CD4-positive, alpha-beta T cell treated with Interleukin-6 for 4 hours (primary cell): ENCODE measurements around the gene SLC10A3.

Experiments used
- DNase-seq: peaks from one replicate; pipeline ENCODE4 v3.0.0-alpha.2; 2020; ENCODE audit warnings: mixed read lengths

The SLC10A3 gene, protein sequence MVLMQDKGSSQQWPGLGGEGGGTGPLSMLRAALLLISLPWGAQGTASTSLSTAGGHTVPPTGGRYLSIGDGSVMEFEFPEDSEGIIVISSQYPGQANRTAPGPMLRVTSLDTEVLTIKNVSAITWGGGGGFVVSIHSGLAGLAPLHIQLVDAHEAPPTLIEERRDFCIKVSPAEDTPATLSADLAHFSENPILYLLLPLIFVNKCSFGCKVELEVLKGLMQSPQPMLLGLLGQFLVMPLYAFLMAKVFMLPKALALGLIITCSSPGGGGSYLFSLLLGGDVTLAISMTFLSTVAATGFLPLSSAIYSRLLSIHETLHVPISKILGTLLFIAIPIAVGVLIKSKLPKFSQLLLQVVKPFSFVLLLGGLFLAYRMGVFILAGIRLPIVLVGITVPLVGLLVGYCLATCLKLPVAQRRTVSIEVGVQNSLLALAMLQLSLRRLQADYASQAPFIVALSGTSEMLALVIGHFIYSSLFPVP

DNA sequence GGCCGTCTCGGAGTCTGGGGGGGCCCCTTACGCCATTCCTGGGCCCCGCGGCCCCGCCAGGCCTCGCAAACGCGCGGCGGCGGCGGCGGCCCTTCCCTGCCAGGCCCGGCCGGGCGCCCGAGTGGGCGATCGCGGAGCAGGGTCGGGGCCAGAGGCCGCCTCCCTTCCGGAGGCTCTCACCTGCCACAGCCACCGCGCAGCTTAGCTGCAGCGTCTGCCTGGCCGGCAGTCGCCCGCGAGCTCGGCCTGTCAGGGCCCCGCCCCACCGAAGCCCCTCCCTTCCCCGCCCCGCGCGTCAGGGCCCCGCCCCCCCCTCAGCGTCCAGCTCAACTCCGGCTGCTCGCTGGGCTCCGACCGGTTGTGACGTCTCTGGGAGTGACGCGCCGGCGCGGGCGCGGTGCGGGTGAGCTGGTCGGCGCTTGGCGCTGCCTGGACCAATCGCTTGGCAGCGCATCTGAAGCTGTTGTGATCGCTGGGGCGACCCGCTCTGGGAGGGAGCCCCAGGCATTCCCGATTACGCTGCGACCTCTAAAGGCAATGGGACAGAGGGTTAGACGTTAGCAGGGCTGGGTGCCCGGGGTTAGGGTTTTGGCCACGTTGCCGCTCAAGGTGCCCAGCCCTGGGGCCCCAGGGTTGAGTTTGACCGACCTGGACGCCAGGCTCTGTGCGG lies at the start of gene SLC10A3:
TSS of gene SLC10A3 (minus strand) at position 216 of the 670 bp plus-strand sequence. CDS start 1,689 bp downstream, outside the sequence.
- peak; percentile 91 for DNase-seq

DNA sequence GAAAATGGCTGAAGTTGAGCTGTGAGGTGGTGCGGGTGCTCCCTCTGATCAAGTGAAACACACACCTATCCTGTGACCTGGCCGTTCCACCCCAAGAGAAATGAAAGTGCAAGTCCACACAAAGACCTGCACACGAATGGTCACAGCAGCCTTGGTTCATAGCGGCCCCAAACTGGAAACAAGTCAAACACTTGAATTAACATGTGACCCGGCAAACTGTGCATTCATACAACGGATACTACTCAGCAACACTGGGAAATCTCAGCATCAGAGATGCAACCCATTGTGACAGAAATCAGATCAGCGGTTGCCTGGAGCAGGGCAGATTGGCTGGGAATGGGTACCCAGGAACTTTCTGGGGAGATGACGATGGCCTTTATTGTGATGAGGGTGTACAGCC lies 48.6 kb upstream of the SLC10A3 start:
- no peak for DNase-seq

DNA sequence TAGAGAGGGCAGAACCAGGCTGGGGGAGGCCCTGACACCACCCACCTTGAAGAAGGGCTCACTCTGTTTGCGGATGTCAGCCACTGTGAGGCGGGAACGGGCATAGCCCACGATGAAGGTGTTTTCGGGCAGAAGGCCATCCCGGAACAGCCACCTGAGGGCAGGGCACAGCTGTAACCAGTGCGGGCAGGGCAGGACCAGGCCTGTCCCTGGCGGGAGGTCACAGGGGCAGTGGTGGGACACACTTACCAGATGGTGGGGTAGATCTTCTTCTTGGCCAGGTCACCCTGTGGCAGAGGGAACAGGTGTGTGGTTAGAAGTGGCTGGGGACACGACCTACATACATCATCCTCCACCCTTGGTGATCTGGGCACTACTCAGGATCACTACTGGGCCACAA lies 45.5 kb upstream of the SLC10A3 start:
- no peak for DNase-seq

DNA sequence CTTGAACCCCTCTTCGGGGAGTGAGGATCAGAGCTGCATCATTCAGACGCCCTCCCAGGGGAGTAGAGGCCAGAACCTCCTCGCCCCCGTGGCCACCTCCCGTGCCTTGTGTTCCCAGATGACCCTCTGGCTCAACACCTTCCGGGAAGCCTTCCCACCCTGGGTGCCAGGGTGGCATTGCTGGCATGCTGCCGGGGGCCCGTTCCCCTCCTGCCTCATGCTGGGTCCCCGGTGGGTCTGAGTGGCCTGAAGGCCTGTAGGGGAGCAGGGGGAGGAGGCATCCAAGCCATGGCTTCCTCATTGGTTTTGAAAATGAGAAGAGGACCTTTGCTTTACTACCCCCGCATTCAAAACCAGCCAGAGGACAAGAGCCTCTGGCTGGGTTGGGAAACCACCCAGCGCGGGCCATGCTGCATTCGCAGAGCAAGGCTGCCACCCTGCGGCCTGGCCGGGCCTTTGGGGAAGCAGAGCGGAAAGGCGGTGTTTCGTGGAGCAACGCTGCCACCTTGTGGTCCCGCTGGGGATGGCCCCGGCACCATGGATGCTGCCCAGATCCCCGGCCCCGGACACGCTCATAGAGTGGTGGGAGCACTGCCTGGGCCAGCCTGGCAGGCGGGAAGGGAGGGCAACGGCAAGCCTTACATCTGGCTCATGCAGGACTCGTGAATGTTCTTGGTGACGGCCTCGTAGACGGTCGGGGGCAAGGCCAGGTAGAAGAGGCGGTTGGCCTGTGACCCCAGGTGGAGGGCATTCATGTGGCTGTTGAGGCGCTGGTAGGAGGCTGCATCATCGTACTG lies 44.3 kb upstream of the SLC10A3 start:
- peak; percentile 92 for DNase-seq

DNA sequence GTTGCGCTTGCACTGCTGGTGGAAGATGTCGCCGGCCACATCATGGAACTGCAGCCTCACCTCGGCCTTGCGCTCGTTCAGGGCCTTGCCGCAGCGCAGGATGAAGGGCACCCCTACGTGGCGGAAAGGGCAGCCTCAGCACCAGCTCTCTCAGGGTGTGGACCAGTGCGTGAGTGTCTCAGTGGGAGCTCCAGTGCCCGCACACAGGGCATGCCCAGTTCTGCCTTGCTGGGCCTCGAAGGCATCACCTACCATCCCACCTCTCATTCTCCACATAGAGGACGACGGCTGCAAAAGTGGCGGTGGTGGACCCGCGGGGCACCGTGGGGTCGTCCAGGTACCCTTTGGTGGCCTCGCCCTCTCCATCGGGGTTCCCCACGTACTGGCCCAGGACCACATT lies 42.3 kb upstream of the SLC10A3 start:
- no peak for DNase-seq

GRCh38 chrX:154531626-154532025 lies 41.2 kb upstream of the SLC10A3 start:
- no peak for DNase-seq

- no peak for DNase-seq
Measured at GRCh38 chrX:154530286-154530685, 39.9 kb upstream of the SLC10A3 start.

- DNase-seq = no peak
Measured at GRCh38 chrX:154529206-154529612, 38.8 kb upstream of the SLC10A3 start.

DNA sequence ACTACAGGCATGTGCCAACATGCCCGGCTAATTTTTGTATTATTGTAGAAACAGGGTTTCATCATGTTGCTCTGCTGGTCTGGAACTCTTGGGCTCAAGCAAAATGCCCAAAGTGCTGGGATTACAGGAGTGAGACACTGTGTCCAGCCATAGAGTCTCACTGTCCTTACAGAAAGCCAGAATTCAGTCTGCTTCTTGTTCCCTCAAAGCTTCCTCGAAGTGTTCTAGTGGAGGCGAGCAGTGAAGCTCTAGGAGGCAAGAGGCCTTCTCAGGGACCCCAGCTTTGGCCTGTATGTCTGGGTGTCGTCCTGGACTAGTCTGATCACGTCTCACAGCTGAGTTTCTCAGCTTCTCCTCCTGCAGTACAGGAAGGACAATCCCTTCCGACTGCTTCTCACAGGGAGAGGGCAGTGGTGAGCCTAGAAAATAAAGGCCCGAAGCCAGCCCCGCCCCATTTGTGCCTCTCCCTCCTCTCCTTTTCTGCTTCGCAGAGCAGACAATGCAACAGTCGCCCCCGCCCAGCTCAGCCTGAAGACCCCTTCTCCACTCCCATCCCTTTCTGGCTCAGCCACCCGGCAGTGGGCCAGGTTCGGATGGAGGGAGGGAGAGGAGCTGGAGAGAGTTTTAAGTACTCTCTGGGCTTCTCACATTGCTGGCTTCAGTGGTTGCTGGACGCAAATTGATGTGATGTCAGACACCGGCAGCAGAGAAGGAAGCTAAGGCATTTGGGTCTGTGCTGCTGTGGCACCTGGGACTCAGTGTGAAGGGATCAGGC lies 36.7 kb upstream of the SLC10A3 start:
- peak; percentile 75 for DNase-seq

DNA sequence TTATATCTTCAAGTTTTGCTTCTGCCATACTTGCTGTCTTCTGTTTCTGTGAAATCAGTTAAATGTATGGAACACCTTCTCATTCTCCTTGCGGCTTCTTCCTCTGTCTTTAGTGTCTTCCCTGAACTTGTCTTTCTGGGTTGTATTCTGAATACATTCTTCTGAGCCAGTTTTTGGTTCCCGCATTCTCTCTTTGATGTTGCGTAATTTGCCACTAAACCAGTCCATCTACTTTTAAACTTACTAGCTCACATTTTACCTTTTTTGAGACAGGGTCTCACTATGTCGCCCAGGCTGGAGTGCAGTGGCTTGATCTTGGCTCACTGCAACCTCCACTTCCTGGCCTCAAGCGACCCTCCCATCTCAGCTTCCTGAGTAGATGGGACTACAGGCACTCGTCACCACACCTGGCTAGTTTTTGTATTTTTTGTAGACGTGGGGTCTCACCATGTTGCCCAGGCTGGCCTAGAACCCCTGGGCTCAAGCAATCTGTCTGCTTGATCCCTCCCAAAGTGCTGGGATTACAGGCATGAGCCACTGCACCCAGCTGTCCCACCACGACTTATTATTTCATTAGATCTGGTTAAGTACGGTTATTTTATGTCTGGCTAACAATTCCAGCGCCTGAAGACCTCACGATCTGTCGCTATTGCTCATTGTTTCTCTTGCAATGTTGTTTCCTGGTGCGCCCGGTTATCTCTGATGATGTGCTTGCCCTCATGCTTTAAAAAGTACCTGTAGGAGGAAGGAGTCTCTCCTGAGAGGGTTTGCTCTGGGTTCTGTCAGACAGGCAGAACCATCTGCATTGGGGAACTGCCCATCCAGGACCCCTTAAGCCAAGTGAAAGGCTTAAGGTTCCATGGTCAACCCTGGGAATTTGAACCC lies 35.4 kb upstream of the SLC10A3 start:
- DNase-seq = no peak

GRCh38 chrX:154519389-154519788 lies 29.0 kb upstream of the SLC10A3 start:
- DNase-seq = no peak

- no peak for DNase-seq
Measured at GRCh38 chrX:154517101-154517781, 26.8 kb upstream of the SLC10A3 start.

DNA sequence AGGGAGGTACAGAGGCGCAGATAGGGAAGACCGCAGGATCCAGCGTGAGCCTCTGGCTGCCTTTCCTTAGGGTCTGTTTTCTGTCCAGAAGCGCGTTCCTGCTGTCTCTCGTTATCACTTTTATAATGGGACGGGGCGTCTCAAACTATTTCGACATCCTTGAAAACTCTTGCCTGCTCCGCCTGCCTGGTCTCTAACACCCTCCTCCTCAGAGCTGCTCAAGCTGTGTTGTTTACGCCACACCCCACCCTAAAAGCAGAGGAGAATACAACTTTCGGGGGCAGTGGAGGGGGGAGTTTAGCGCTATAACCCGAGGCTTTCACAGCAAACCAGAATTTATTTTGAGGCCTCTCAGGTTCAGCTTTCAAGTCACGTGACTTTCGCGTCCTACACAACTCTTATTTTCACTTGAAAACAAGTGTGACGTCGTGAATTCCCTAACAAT lies 26.2 kb upstream of the SLC10A3 start:
- DNase-seq = no peak

- peak; percentile 94 for DNase-seq
Measured at GRCh38 chrX:154515966-154516655, 25.7 kb upstream of the SLC10A3 start, which contains the start of gene FAM3A. TSS of gene FAM3A (minus strand) at chrX:154516232. CDS start at chrX:154515772, 460 bp downstream.

DNA sequence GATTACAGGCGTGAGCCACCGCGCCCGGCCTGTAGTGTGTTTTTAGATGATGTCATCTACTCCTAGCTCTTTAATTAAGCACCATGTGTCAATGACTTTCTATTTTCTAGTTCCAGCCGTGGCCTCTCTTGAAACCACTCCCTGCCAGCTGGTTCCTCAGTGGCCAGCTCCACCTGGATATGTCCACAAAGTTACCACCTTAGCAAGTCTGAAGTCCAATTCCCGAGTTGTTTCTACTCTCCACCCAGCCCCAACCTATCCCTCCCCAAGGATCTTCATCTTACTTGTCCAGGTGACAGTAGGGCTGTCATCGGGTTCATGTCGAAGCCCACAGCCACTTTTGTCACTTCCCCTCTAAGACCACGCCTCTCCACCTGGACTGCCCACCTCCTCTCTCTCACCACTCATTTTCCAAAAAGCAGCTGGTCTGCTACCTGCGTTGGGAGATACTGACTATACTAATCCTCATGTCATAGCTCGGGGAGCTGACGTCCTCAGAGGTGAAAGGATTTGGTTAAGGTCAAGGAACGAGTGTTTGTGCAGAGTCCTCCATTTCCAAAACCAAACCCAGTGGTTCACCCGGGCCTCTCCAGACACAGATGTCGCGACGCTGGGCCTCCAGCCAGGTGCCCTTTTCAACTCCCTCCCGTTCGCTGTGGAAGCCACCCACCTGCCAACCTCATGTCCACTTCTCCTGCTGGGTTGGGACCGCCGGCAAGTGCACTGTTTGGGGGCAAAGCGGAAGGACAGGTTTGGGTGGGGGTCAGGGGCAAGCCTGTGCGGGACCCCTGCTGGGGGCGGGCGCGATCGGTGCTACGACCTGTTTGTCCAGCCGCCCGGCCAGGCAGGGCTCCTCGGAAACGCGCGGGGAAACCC lies 24.9 kb upstream of the SLC10A3 start:
- peak; percentile 33 for DNase-seq

- no peak for DNase-seq
Measured at GRCh38 chrX:154513716-154514115, 23.3 kb upstream of the SLC10A3 start.

DNA sequence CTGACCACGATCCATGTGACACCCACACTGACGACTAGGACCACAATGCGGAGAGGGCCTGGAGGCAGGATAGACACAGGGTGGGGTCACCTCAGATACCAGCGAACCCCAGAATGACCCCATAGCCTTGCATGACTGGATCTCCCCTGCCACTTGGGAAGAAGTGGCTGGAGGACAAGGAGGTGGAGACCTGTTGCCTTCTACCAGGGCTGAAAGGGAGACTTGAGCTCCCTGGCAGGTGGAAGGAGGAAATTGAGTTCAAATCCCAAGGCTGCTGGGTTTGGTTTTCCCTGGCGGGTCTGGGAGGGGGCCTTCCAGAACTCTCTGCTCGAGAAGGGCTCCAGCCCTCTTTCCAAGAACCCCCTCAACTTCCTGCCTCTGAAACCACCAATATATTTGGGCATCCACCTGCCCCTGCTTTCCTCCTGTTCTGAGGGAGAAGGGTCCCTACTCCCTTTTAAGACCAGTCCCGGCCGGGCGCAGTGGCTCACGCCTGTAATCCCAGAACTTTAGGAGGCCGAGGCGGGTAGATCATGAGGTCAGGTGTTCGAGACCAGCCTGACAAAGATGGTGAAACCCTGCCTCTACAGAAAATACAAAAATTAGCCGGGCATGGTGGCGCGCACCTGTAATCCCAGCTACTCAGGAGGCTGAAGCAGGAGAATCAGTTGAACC lies 22.6 kb upstream of the SLC10A3 start:
- no peak for DNase-seq

DNA sequence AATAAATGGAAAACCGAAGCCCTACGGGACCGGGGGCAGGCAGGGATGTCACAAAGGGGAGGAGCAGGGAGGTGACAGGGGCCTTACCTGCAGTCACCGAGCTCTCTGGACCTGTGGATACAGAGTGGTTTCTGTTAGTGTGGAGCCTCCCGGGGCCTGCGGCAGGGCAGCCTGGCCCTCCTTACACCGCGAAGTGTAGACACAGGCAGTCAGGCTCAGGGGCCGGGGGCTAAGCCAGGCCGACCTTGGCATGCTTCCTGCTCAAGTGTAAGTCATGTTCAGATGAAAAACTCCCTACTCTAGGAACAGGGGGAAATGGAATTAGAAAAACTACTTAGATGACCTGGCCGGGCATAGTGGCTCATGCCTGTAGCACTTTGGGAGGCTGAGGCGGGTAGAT lies 21.3 kb upstream of the SLC10A3 start:
- no peak for DNase-seq
